GM12878 (cell line): ENCODE data around the gene ARL11. TPM values are rescaled to one million over a fixed set of nuclear protein-coding genes. Genes with fewer than 3 reads are reported as not detected.

ENCODE experiments used
- ATAC-seq: fragments of 200-7000 bp; cut with Tn5 transposase; 3 replicates; pipeline ENCODE4 v1.9.1; 2020; ENCODE audit warnings: mild to moderate bottlenecking, moderate library complexity
- BruUV-seq: library from RNA; stranded (reverse); fragments of 400-500 nt; replicated peaks from 2 replicates; lab custom pipeline; 2021; lab: Mats Ljungman, UMichigan
- CTCF ChIA-PET: fragments of 300-600 bp; sonication (Branson Sonifier 250); formaldehyde crosslinking; extraction: SDS; loops from one replicate; lab custom pipeline; 2021; ENCODE audit warnings: inconsistent platforms; lab: Yijun Ruan, JAX
- POLR2A ChIA-PET: fragments of 350-600 bp; formaldehyde crosslinking; extraction: SDS; loops from one replicate; lab custom pipeline; 2021; ENCODE audit warnings: inconsistent platforms; lab: Charles Lee
- RAD21 ChIA-PET: fragments of 300-600 bp; sonication (Branson Sonifier 250); formaldehyde crosslinking; loops from one replicate; lab custom pipeline; 2023; ENCODE audit warnings: antibody characterized with exemption; ENCODE audit not compliant: unreplicated experiment; lab: Charles Lee
- SMC1A ChIA-PET: fragments of 300-600 bp; sonication (Branson Sonifier 250); formaldehyde crosslinking; loops from one replicate; lab custom pipeline; 2023; ENCODE audit not compliant: unreplicated experiment, uncharacterized antibody; lab: Charles Lee
- DNase-seq: peaks from one replicate; pipeline ENCODE4 v3.0.0-alpha.2; 2011; ENCODE audit warnings: low read depth, low spot score
- FAIRE-seq: peaks from 3 replicates; lab custom pipeline; 2011; peaks lifted over from hg19 to GRCh38; lab: Jason Lieb, UNC
- H2AFZ ChIP-seq: 2 replicates; pipeline ENCODE4 v1.6.0; 2011; ENCODE audit warnings: low read depth, low read length, control low read depth; ENCODE audit not compliant: control insufficient read depth
- H3K27ac ChIP-seq: 2 replicates; pipeline ENCODE4 v1.5.1; 2011; ENCODE audit warnings: control low read depth; ENCODE audit not compliant: control insufficient read depth, insufficient read depth
- H3K27me3 ChIP-seq, 2 experiments: replicated peaks in 1 of 2; 2 replicates each; pipeline versions ENCODE4 v1.6.0 to v1.6.1; 2011; ENCODE audit warnings: low read length in 1 of 2; ENCODE audit not compliant: control insufficient read depth in 2 of 2, insufficient read depth in 2 of 2
- H3K36me3 ChIP-seq, 2 experiments: 2 replicates each; pipeline ENCODE4 v1.5.1; 2011; ENCODE audit warnings: low read length in 1 of 2; ENCODE audit not compliant: control insufficient read depth in 2 of 2, insufficient read depth in 2 of 2
- H3K4me1 ChIP-seq: 2 replicates; pipeline ENCODE4 v1.6.1; 2011; ENCODE audit warnings: mild to moderate bottlenecking, low read length, moderate library complexity, mixed read lengths; ENCODE audit not compliant: control insufficient read depth, insufficient read depth
- H3K4me2 ChIP-seq: 2 replicates; pipeline ENCODE4 v1.6.0; 2011; ENCODE audit warnings: control low read depth; ENCODE audit not compliant: control insufficient read depth, insufficient read depth
- H3K4me3 ChIP-seq: fragments of 200-600 bp; sonication (generic); 2 replicates; pipeline ENCODE4 v1.5.1; 2016
- H3K79me2 ChIP-seq: 2 replicates; pipeline ENCODE4 v1.6.0; 2011; ENCODE audit warnings: low read length; ENCODE audit not compliant: control insufficient read depth, insufficient read depth
- H3K9ac ChIP-seq: 2 replicates; pipeline ENCODE4 v1.8.0; 2011; ENCODE audit warnings: low read length, control low read depth, mixed read lengths; ENCODE audit not compliant: control insufficient read depth, insufficient read depth
- H3K9me3 ChIP-seq: replicated peaks from 3 replicates; pipeline ENCODE4 v1.5.1; 2011; ENCODE audit warnings: mild to moderate bottlenecking, low read length; ENCODE audit not compliant: control insufficient read depth, insufficient read depth
- H4K20me1 ChIP-seq: 2 replicates; pipeline ENCODE4 v1.6.0; 2011; ENCODE audit not compliant: control insufficient read depth, insufficient read depth
- FOXK2 ChIP-seq: fragments of 450-650 bp; IDR thresholded peaks from 2 replicates; pipeline ENCODE4 v1.6.1; 2017; ENCODE audit warnings: mild to moderate bottlenecking, moderate library complexity
- RELA ChIP-seq: fragments of 450-650 bp; IDR thresholded peaks from 2 replicates; pipeline ENCODE4 v1.8.0; 2014; ENCODE audit warnings: borderline replicate concordance; ENCODE audit not compliant: partially characterized antibody
- ZNF217 ChIP-seq: fragments of 450-650 bp; IDR thresholded peaks from 2 replicates; pipeline ENCODE4 v1.6.1; 2017; ENCODE audit warnings: antibody characterized with exemption, mild to moderate bottlenecking
- ZZZ3 ChIP-seq: IDR thresholded peaks from 2 replicates; pipeline ENCODE4 v1.6.1; 2011; ENCODE audit warnings: low read depth; ENCODE audit not compliant: control insufficient read depth, insufficient read length
- WGBS: methylation state at CpG from one replicate; pipeline ENCODE4 v1.1.6; 2016; ENCODE audit warnings: low lambda C conversion rate; ENCODE audit not compliant: insufficient replicate concordance, insufficient coverage; ENCODE audit errors: missing lambda C conversion rate; 5-methylcytosine and 5-hydroxymethylcytosine counted together
- in situ Hi-C: fragments of 300-500 bp; cut with MboI; formaldehyde crosslinking; loops from 9 replicates; pipeline ENCODE4 v1.14.3; 2018; ENCODE audit warnings: mixed read lengths
- intact Hi-C: fragments of 100-400 bp; cut with micrococcal nuclease; formaldehyde crosslinking; loops from one replicate; pipeline ENCODE4 v1.14.2; 2022; ENCODE audit not compliant: unreplicated experiment
- polyA plus RNA-seq, 11 experiments: library from polyadenylated mRNA; depleted of rRNA in 4 of 11; unstranded in 6 of 11; stranded (reverse) in 5 of 11; fragments of >200 nt; fragmentation: Nextera tagmentation in 4 of 11; fragmentation: Illumina TruSeq in 1 of 11; extraction: Ambion mirVana in 4 of 11; extraction: Trizol in 1 of 11; gene quantifications; 1 replicate in 1 of 11; 2 replicates in 10 of 11; pipeline versions ENCODE4 v1.2.1 to v1.2.3, GENCODE V29; 2011 to 2016; ENCODE audit warnings: inconsistent platforms in 2 of 11, missing spikeins in 2 of 11, low read depth in 1 of 11
- total RNA-seq, 4 experiments: library from RNA; depleted of rRNA in 3 of 4; stranded (reverse); fragments of >200 nt in 3 of 4; fragmentation: Illumina TruSeq in 1 of 4; extraction: Trizol in 1 of 4; gene quantifications; 2 replicates each; pipeline versions ENCODE4 v1.2.1 to v1.2.3, GENCODE V29; 2013 to 2021
- TF ChIP-seq, protein P1 (sequence below): IDR thresholded peaks from 2 replicates; pipeline ENCODE4 v1.6.1; 2011; ENCODE audit warnings: borderline replicate concordance, low read depth, mild to moderate bottlenecking, moderate library complexity, low read length; ENCODE audit not compliant: insufficient read depth, poor library complexity, severe bottlenecking

ARL11 gene
- total and polyA plus RNA-seq, 10 of the 15 experiments (the other 5 are each of a cell fraction or from before 2014, with no cell fraction given): 2.0 to 7.2 (median 4.4) TPM

DNA sequence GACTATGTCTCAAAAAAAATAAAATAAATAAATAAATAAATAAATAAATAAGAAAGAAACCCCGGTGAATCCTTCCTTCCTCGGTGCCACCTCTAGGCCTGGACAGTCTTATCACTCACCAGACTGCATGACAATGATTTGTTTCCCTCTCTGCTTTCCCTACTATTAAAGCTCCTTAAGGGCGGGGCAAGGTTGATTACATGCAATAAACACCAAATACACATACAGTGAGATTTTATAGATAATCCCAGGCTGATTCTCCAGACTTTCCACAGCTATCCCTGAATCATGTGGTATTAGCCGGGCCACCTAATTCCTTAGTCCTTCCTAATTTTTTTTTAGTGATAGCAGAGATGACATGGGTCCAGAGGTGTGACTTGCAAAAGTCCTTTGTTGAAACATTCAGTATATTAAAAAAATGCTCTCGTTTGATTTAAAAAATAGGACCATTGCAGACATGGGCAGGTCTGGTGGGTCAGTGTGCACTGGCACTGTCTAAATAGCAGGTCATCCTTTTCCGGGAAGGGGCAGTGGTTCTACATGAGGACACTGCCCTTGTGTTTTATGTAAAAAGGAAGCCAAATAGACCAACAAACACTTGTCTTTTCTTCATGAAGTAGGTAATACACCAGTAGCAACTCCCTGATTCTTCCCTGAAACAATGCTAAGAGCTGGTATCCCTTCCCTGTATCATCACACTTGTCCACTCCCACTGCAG lies 48.4 kb downstream of the ARL11 start:
- H3K27me3 ChIP-seq: no peaks in the 10 kb centered on the region
- RAD21 ChIA-PET: no interaction called here

More for the DNA sequence above, 48.4 kb downstream of the ARL11 start:
- Histone ChIP-seq H3K4me2 (no peak overlapping the region), H4K20me1 (no peaks in the 10 kb centered on the region; the same call in 1 of the 2 replicates), H3K4me3 (no peak overlapping the region), H3K9ac (no peak overlapping the region), H2AFZ (no peak overlapping the region), H3K36me3 (no peaks in the 10 kb centered on the region), H3K79me2 (no peaks in the 10 kb centered on the region; the same call in 1 of the 2 replicates), H3K9me3 (no peaks in the 10 kb centered on the region), H3K4me1 (no peaks in the 10 kb centered on the region), H3K27ac (no peak overlapping the region)
- in situ Hi-C loops (no loop called here), intact Hi-C loops (no loop called here)
- DNase-seq (no peak), FAIRE-seq (no peak), ATAC-seq (no peak)
- ChIA-PET SMC1A (interaction anchor here (2.0 kb wide), 1 partner anchor 113 kb away, joined by 6 read pairs; no protein-coding TSS in a partner anchor), CTCF (no interaction called here), POLR2A (no interaction called here)
- BruUV-seq: no TSS peak
- TF ChIP-seq FOXK2 (no peak), ZNF217 (no peak), RELA (no peak), ZZZ3 (no peak)
- TF ChIP-seq, protein P1, sequence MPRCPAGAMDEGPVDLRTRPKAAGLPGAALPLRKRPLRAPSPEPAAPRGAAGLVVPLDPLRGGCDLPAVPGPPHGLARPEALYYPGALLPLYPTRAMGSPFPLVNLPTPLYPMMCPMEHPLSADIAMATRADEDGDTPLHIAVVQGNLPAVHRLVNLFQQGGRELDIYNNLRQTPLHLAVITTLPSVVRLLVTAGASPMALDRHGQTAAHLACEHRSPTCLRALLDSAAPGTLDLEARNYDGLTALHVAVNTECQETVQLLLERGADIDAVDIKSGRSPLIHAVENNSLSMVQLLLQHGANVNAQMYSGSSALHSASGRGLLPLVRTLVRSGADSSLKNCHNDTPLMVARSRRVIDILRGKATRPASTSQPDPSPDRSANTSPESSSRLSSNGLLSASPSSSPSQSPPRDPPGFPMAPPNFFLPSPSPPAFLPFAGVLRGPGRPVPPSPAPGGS: no peak
- WGBS: 96% methylated on average over 6 of the region's 6 CpGs
